Coronary artery (tissue), 2 donors: Measurements from ENCODE around the gene CCDC74A.
"Not testable (repeated sequence)": the region's sequence is repeated elsewhere in the genome, so short reads cannot be mapped to it uniquely, and the experiment has no call there.

Experiments
- DNase-seq: peaks from one replicate; pipeline ENCODE4 v3.0.0-alpha.2; 2017; ENCODE audit warnings: low spot score
- H3K27ac ChIP-seq, 2 donors: fragments of 200-600 bp; sonication (generic); one replicate each; pipeline ENCODE4 v1.5.1; 2016 to 2019
- H3K4me3 ChIP-seq: fragments of 200-600 bp; sonication (generic); 2 replicates; pipeline ENCODE4 v1.5.1; 2016; ENCODE audit warnings: mild to moderate bottlenecking, moderate library complexity
- TF ChIP-seq, protein P1 (sequence below): fragments of 200-600 bp; sonication (generic); IDR thresholded peaks from one replicate; pipeline ENCODE4 v1.5.1; 2019; ENCODE audit warnings: antibody characterized with exemption

The CCDC74A gene

DNA sequence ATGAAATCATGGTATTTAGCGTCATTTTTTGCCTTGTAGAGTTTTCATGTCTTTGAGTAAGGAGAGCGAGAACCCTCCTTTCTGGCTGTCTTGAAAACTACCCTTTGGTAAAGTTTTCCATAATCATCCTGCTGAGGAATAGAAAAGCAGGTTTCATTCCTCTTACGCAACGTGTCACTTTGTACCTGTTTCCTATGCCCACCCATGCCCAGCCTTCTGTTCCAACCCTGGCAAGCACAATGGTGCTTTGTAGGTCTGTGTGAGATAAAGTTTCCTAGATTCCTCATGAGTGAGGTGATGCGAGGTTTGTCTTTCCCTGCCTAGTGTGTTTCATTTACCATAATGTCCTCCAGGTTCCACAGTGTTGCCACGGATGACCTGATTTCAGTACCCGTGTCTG is 29.3 kb downstream of the CCDC74A start:
- TF ChIP-seq, protein P1, sequence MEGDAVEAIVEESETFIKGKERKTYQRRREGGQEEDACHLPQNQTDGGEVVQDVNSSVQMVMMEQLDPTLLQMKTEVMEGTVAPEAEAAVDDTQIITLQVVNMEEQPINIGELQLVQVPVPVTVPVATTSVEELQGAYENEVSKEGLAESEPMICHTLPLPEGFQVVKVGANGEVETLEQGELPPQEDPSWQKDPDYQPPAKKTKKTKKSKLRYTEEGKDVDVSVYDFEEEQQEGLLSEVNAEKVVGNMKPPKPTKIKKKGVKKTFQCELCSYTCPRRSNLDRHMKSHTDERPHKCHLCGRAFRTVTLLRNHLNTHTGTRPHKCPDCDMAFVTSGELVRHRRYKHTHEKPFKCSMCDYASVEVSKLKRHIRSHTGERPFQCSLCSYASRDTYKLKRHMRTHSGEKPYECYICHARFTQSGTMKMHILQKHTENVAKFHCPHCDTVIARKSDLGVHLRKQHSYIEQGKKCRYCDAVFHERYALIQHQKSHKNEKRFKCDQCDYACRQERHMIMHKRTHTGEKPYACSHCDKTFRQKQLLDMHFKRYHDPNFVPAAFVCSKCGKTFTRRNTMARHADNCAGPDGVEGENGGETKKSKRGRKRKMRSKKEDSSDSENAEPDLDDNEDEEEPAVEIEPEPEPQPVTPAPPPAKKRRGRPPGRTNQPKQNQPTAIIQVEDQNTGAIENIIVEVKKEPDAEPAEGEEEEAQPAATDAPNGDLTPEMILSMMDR, result no peak
- H3K4me3 ChIP-seq, result no peak overlapping the region
- DNase-seq, result no peak
- no peak overlapping the region for H3K27ac ChIP-seq

DNA sequence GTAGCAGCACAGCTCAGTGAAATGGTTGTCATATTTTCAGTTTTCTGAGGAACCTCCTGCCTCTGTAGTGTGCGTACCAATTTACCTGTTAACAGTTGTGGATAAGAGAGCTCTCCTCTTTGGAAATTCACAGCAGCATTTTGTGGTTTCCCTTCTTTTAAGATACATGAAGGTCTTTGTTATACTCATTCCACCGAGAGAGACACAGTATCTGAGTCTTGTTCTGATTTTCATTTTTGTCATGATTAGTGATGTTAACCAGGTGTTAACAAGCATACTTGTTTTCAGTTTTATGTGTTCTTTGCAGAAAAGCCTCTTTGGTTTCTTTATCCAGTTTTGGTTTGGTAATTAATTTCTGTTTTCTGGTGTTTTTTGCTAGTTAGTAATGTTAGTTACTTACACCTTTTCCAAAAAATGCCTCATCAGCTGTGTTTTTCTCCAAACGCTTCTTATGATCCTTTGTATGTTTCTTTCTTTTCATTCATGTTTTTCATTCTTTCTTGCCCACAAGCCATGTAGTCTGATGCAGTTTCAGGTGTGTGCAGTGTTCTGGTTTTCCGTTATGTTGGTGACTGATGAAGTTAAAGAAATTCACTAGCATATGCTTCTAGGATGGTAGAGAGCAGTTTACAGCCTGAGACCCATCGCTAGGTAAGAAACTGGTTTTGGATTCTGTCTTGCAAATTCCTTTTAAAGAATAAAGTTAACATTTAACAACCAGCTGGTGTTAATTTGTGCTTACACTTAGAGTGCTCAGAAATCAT is 30.1 kb downstream of the CCDC74A start:
- Histone ChIP-seq H3K4me3 (no peak overlapping the region), H3K27ac (no peak overlapping the region)
- DNase-seq, result no peak
- TF ChIP-seq, protein P1, result no peak

DNA sequence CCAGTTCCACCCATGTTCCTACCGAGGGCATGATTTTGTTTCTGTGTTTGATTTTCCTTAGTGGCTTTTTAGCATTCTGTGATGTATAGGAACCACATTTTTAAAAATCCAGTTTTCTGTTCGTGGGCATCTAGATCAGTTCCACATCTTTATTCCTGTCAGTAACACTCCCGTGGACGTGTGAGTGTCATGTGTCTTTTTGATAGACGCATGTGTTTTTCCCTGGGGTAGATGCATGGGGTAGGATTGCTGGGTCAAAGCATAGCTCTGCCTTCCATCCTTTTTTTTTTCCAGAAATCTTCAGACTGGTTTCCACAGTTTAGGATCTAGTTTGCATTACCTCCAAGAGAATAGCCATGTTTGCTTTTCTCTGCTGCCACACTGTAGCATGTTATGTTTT is 38.7 kb downstream of the CCDC74A start:
- DNase-seq, result no peak
- no peak overlapping the region for H3K27ac ChIP-seq
- no peak overlapping the region for H3K4me3 ChIP-seq
- TF ChIP-seq, protein P1, result no peak

DNA sequence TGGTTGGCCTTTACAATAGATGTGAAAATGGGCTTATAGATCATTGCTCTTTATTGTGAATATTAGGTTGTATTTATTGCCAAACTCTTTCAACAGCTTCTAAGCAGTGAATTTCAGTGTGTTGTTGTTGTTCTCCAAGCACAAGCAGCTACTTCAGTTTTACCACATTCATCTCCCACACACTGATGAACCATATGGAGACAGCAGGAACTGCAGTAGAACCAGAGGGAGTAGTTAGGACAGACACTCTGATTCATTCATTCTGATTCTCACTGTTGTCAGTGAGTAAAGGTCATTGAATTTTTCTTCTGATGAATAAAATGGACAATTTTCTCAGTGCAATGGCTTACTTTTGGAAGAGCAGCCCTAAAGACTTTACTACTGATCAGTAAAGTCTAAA is 40.2 kb downstream of the CCDC74A start:
- TF ChIP-seq, protein P1, result no peak
- no peak for DNase-seq
- no peak overlapping the region for H3K27ac ChIP-seq
- H3K4me3 ChIP-seq, result no peak overlapping the region

DNA sequence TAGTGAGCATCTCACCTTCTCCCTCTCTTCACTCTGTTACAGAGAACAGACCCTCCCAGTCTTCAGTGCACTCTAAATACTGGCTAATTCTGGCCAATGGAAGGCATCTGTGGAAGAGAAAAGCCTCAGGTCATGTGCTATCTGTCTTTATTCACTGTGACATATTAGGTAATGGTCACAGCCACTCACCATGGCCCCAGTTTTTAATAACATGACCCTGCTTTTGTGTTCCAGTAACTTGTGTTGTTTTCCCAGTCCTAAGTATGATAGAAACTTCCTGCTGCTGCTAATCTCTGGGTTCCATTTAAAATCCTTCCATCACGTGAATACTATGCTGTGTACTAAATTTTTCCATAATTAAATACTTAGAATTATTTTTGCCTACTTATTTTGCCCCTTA is 40.7 kb downstream of the CCDC74A start:
- not testable (repeated sequence) for DNase-seq, H3K4me3 ChIP-seq, H3K27ac ChIP-seq

DNA sequence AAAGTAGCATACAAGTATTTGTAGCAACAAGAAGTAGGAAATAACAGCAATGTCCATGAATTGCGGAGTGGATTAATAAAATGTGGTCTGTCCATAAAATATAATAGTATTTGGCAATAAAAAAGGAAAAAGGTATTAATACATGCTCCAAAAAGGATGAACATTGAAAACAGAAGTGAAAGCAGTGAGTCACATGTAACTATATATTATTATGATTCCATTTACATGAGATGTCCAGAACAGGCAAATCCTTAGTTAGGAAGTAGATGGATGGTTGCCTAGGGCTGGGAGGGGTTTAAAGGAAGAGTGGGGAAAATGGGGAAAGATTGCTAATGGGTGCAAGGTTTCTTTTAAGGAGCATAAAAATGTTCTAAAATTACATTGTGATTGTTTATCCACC is 44.5 kb downstream of the CCDC74A start:
- TF ChIP-seq, protein P1, result no peak
- DNase-seq, result no peak
- Histone ChIP-seq H3K27ac (no peak overlapping the region), H3K4me3 (no peak overlapping the region)

DNA sequence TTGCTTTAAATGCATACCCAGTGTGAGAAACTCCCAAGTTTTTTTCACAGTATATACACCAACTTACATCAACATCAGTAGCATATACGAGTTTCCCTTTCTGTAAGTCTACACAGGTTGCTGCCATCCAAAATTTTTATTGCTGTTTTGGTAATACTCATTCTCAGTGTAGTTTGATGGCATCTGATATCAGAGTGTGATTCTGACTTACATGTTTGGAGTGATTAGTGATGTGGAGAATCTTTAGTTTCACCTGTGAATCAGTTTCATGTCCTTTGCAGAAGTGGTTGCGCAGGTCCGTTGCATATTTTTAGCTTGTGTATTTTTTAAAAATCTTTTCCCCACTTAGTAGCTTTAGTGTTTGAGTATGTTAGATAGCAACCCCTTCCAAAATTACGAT is 50.1 kb downstream of the CCDC74A start:
- Histone ChIP-seq H3K4me3 (no peak overlapping the region), H3K27ac (no peak overlapping the region)
- TF ChIP-seq, protein P1, result no peak
- DNase-seq, result no peak
